ENCODE data around the gene ZBTB47.

Gene ZBTB47

GRCh38 chr3:42681361-42682038 is 28.0 kb downstream of the ZBTB47 start:
- no peak overlapping the region for H3K27ac ChIP-seq
- TF ChIP-seq ZFX (IDR thresholded peaks at IDR 0.05; ENCODE audit: borderline replicate concordance) (no peak), CTCF (IDR thresholded peaks at IDR 0.05) (no peak)

GRCh38 chr3:42682301-42683070 is 29.0 kb downstream of the ZBTB47 start:
- TF ChIP-seq CTCF (IDR thresholded peaks at IDR 0.05) (no peak), ZFX (IDR thresholded peaks at IDR 0.05; ENCODE audit: borderline replicate concordance) (no peak)
- H3K27ac ChIP-seq: no peak overlapping the region

- no peak for TF ChIP-seq CTCF (IDR thresholded peaks at IDR 0.05)
- no peak for TF ChIP-seq ZFX (IDR thresholded peaks at IDR 0.05; ENCODE audit: borderline replicate concordance)
- no peak overlapping the region for H3K27ac ChIP-seq
Measured at GRCh38 chr3:42683875-42684598, 30.5 kb downstream of the ZBTB47 start.

GRCh38 chr3:42684632-42685362 is 31.3 kb downstream of the ZBTB47 start:
- TF ChIP-seq ZFX (IDR thresholded peaks at IDR 0.05; ENCODE audit: borderline replicate concordance): no peak
- no peak for TF ChIP-seq CTCF (IDR thresholded peaks at IDR 0.05)
- H3K27ac ChIP-seq: no peak overlapping the region

GRCh38 chr3:42685363-42685881 is 31.9 kb downstream of the ZBTB47 start, which contains the start of gene KLHL40:
KLHL40 (plus strand) TSS chr3:42685537; CDS start chr3:42685619, 82 bp downstream.
- H3K27ac ChIP-seq: no peak within 1 kb of the TSS
- TF ChIP-seq CTCF (IDR thresholded peaks at IDR 0.05) (no peak), ZFX (IDR thresholded peaks at IDR 0.05; ENCODE audit: borderline replicate concordance) (no peak)

- H3K27ac ChIP-seq: no peak overlapping the region
Measured at GRCh38 chr3:42685891-42686820, 32.7 kb downstream of the ZBTB47 start.

More at GRCh38 chr3:42685891-42686820, 32.7 kb downstream of the ZBTB47 start:
- TF ChIP-seq CTCF (IDR thresholded peaks at IDR 0.05) (no peak), ZFX (IDR thresholded peaks at IDR 0.05; ENCODE audit: borderline replicate concordance) (no peak)
